ENCODE results near the gene SEC62.

GRCh38 chr3:169952045-169952444 lies 14.6 kb upstream of the SEC62 start:
- TF ChIP-seq EZH2 (IDR thresholded peaks at IDR 0.05; ENCODE audit: insufficient read depth, poor library complexity, severe bottlenecking), result no peak
- no peak for TF ChIP-seq EZH2phosphoT487 (IDR thresholded peaks at IDR 0.05; ENCODE audit: insufficient read depth, low read depth)
